Mesodermal cell (in vitro differentiated cells): ENCODE data around the gene DGCR6.
"Not testable (repeated sequence)": the region's sequence is repeated elsewhere in the genome, so short reads cannot be mapped to it uniquely, and the experiment has no call there.

Experiments used
- H3K27ac ChIP-seq: 2 replicates; pipeline ENCODE4 v1.7.0; 2013; ENCODE audit warnings: mild to moderate bottlenecking, low read depth, low read length, moderate library complexity; ENCODE audit not compliant: severe bottlenecking
- H3K36me3 ChIP-seq: 2 replicates; pipeline ENCODE4 v1.7.1; 2013; ENCODE audit warnings: mild to moderate bottlenecking, low read length, moderate library complexity; ENCODE audit not compliant: control insufficient read depth, insufficient read depth
- H3K4me1 ChIP-seq: one replicate; pipeline ENCODE4 v1.7.1; 2013; ENCODE audit warnings: mild to moderate bottlenecking, low read length; ENCODE audit not compliant: insufficient read depth, control insufficient read depth, poor library complexity, severe bottlenecking
- H3K4me3 ChIP-seq: 2 replicates; pipeline ENCODE4 v1.7.0; 2013; ENCODE audit warnings: low read length, control low read depth, mild to moderate bottlenecking; ENCODE audit not compliant: insufficient read depth, poor library complexity, severe bottlenecking; ENCODE audit errors: extremely low read depth
- H3K9me3 ChIP-seq: 2 replicates; pipeline ENCODE4 v1.7.1; 2013; ENCODE audit warnings: mild to moderate bottlenecking, low read length, moderate library complexity; ENCODE audit not compliant: control insufficient read depth
- WGBS, 2 experiments: methylation state at CpG; one replicate each; pipeline ENCODE4 v1.1.5; 2013; ENCODE audit warnings: missing lambda C conversion rate in 2 of 2; ENCODE audit not compliant: insufficient coverage in 2 of 2; 5-methylcytosine and 5-hydroxymethylcytosine counted together

Gene DGCR6

DNA sequence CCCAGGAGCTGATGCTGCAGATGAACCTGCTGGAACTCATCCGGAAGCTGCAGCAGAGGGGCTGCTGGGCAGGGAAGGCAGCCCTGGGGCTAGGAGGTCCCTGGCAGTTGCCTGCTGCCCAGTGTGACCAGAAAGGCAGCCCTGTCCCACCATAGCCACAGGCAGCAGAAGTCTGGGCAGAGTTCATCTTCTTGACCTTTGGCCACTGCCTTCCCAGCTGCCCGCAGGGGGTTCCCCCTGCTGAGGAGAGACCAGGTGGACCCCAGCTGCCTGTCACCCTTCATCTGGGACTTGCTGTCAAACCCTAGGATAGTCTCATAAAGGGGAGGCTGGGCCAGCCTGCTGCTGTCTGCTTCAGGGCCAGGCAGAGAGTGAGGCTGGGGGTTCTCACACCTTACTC lies 5.4 kb downstream of the DGCR6 start:
- not testable (repeated sequence) for H3K9me3 ChIP-seq, H3K36me3 ChIP-seq, H3K4me3 ChIP-seq, H3K27ac ChIP-seq, H3K4me1 ChIP-seq
- no CpG with 5 or more reads among the region's 2 CpGs for WGBS, 2 experiments

DNA sequence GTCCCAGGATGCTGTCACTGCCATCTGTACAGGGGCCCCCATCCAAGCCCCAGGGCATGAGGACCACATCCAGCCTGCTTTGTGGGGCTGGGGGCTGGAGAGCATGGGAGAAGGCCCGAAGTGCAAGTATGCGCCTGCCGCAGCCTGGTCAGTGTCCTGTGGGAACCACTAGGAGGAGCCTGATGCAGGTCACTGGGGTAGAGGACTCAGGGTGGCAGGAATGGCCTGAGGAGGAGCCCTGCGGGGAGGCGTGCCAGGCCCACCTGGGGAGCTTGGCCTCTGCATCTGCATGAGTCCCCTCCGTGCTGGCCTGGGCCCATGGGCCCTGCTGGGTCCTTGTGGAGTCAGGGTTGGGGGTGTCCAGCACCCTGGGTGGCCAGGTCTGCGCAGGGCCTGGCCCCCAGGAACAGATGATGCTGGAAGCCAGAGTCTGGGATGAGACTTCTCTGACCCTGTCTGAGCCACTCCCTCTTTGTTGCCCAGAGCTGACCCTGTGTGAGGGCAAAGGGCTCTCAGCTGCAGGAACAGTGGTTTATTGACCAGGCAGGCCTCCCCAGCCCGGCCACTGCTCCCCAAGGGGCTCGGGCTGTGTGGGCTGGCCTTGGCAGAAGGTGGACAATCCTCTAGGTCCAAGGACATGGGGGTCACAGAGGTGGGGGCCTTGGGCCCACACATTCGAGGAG lies 6.3 kb downstream of the DGCR6 start:
- H3K4me1 ChIP-seq, H3K4me3 ChIP-seq, H3K27ac ChIP-seq, H3K36me3 ChIP-seq, H3K9me3 ChIP-seq: not testable (repeated sequence)
- WGBS, 2 experiments, result no CpG with 5 or more reads among the region's 10 CpGs

DNA sequence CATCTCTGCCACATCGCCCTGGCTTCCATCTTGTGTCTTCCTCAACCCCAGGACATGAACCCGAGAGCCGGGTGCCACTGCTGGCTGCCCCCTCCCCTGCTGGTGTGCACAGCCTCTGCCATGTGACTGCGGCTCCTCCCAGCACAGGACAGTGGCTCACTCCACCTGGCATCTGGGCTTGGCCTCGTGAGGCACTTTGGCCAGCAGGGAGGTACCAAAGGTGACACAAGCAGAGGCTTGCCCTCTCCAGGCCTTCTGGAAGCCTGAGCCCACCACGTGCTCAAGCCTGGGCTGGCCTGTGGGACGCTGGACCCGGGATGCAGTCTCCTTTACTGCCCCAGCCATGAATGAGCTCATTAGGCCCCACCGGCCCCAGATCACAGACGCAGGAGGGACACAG lies 8.4 kb downstream of the DGCR6 start:
- H3K4me3 ChIP-seq, H3K9me3 ChIP-seq, H3K36me3 ChIP-seq, H3K4me1 ChIP-seq, H3K27ac ChIP-seq: not testable (repeated sequence)
- WGBS, 2 experiments, result no CpG with 5 or more reads among the region's 10 CpGs

- H3K27ac ChIP-seq, H3K4me3 ChIP-seq, H3K36me3 ChIP-seq, H3K9me3 ChIP-seq, H3K4me1 ChIP-seq: not testable (repeated sequence)
- WGBS, 2 experiments, result no CpG with 5 or more reads among the region's 9 CpGs
Observed at GRCh38 chr22:18915550-18915949, 9.4 kb downstream of the DGCR6 start.

GRCh38 chr22:18917818-18918217 lies 11.7 kb downstream of the DGCR6 start:
- not testable (repeated sequence) for H3K4me1 ChIP-seq, H3K9me3 ChIP-seq, H3K4me3 ChIP-seq, H3K27ac ChIP-seq, H3K36me3 ChIP-seq
- no CpG with 5 or more reads among the region's 3 CpGs for WGBS, 2 experiments

DNA sequence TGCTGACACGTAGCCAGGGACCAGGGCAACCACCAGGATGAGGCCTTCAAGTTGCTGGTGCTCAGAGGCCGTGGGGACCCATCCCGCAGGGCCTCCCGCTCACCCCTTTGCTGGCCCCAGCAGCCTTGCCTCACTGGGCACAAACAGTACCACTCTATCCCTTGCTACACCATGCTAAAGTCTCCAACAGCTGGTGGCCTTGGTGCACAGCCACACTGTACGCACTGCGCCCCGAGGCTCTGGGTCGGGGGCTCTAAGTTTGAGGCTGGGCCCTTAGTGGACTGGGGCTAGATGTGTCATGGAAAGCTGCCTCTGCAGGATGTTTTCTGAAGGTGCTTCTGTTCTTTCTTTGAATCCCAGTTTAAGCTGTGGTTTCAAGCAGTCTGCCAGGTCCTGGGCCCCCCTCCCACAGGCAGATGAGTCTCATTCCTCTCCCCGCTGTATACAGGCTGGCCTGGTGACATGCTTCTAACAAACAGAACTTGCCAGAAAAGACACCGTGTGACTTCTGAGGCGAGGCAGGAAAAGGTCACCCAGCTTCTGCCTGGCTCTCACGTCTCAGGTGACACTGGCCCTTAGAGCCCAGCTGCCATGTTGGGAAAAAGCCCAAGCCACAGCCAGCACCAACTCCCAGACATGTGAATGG lies 14.3 kb downstream of the DGCR6 start:
- not testable (repeated sequence) for H3K4me1 ChIP-seq, H3K36me3 ChIP-seq, H3K4me3 ChIP-seq, H3K27ac ChIP-seq, H3K9me3 ChIP-seq
- no CpG with 5 or more reads among the region's 12 CpGs for WGBS, 2 experiments

- no peak overlapping the region for H3K4me3 ChIP-seq
- no peaks in the 10 kb centered on the region for H3K36me3 ChIP-seq
- no CpG with 5 or more reads among the region's 20 CpGs for WGBS, 2 experiments
- no peaks in the 10 kb centered on the region for H3K9me3 ChIP-seq
- no peaks in the 10 kb centered on the region for H3K4me1 ChIP-seq
- H3K27ac ChIP-seq, result no peak overlapping the region
Observed at GRCh38 chr22:18925368-18926064, 19.4 kb downstream of the DGCR6 start.

- Histone ChIP-seq H3K9me3 (no peaks in the 10 kb centered on the region), H3K4me1 (no peaks in the 10 kb centered on the region), H3K27ac (no peak overlapping the region), H3K36me3 (no peaks in the 10 kb centered on the region), H3K4me3 (no peak overlapping the region)
- no CpG with 5 or more reads among the region's 4 CpGs for WGBS, 2 experiments
Observed at GRCh38 chr22:18927020-18927419, 20.9 kb downstream of the DGCR6 start.

GRCh38 chr22:18927573-18927972 lies 21.5 kb downstream of the DGCR6 start:
- Histone ChIP-seq H3K9me3 (no peaks in the 10 kb centered on the region), H3K4me3 (no peak overlapping the region), H3K27ac (no peak overlapping the region), H3K4me1 (no peaks in the 10 kb centered on the region), H3K36me3 (no peaks in the 10 kb centered on the region)
- WGBS, 2 experiments, result no CpG with 5 or more reads among the region's 5 CpGs

DNA sequence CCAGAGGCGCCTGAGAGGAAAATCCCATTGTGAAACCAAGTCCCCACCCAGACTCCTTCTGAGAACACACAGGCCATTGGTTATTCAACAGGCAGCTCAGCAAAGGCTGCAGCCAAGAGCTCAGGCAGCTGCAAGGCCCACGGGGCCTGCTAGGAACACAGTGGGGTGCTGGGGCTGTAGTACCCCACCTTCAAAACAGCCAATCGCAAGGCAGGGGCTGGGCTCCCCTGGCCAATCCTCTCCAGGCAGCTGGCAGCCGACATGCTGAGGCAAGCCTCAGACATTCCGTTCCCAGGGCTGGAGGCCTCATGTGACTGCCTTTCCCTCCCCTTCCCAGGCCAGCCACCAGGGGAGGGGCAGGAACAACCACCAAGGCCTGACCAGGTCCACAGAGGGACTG lies 23.3 kb downstream of the DGCR6 start:
- no peak overlapping the region for H3K27ac ChIP-seq
- no CpG with 5 or more reads among the region's 5 CpGs for WGBS, 2 experiments

More for the DNA sequence above, 23.3 kb downstream of the DGCR6 start:
- Histone ChIP-seq H3K4me1 (no peaks in the 10 kb centered on the region), H3K9me3 (no peaks in the 10 kb centered on the region), H3K4me3 (no peak overlapping the region), H3K36me3 (no peaks in the 10 kb centered on the region)
